Activated T-helper 17 cell treated with anti-CD3 and anti-CD28 coated beads, Interleukin-2, amount 50 U/mL, for 72 hours (primary cell): ENCODE measurements around the gene ZNF423. TPM values are rescaled to one million over a fixed set of nuclear protein-coding genes. Genes with fewer than 3 reads are reported as not detected.
A peak's percentile ranks its signal among the peaks of the same experiment; 100 is the strongest.

Experiments
- ATAC-seq: fragments of 150-1000 bp; cut with Tn5 transposase; replicated peaks from 2 replicates; pipeline ENCODE4 v1.10.0; 2021; ENCODE audit warnings: mild to moderate bottlenecking, moderate library complexity
- H3K27ac Mint-ChIP-seq: one replicate; pipeline ENCODE4 v1.8.0; 2022; ENCODE audit warnings: mixed read lengths
- H3K27me3 Mint-ChIP-seq: one replicate; pipeline ENCODE4 v1.8.0; 2022; ENCODE audit warnings: mixed read lengths
- H3K36me3 Mint-ChIP-seq: one replicate; pipeline ENCODE4 v1.8.0; 2022; ENCODE audit warnings: low read depth, mild to moderate bottlenecking, mixed read lengths
- H3K4me1 Mint-ChIP-seq: one replicate; pipeline ENCODE4 v1.8.0; 2022; ENCODE audit warnings: mixed read lengths
- H3K4me3 Mint-ChIP-seq: one replicate; pipeline ENCODE4 v1.8.0; 2022; ENCODE audit warnings: mild to moderate bottlenecking, mixed read lengths
- H3K9me3 Mint-ChIP-seq: one replicate; pipeline ENCODE4 v1.8.0; 2022; ENCODE audit warnings: mixed read lengths
- total RNA-seq, 2 donors: library from RNA; stranded (reverse); gene quantifications; one replicate each; pipeline ENCODE4 v1.2.3, GENCODE V29; 2022

ZNF423 gene
- total RNA-seq, 2 donors from 2014 or later: not detected

- Mint-ChIP-seq H3K9me3 (no peaks in the 10 kb centered on the region), H3K27me3 (no peaks in the 10 kb centered on the region), H3K4me3 (no peak overlapping the region), H3K36me3 (no peaks in the 10 kb centered on the region), H3K27ac (no peak overlapping the region), H3K4me1 (no peaks in the 10 kb centered on the region)
- ATAC-seq: no peak
These were observed 412.3 kb downstream of the ZNF423 start for GRCh38 chr16:49443576-49443975.

- Mint-ChIP-seq H3K27me3 (no peaks in the 10 kb centered on the region), H3K4me1 (no peaks in the 10 kb centered on the region), H3K9me3 (no peaks in the 10 kb centered on the region), H3K4me3 (no peak overlapping the region), H3K36me3 (no peaks in the 10 kb centered on the region), H3K27ac (no peak overlapping the region)
- ATAC-seq: no peak
These were observed 413.1 kb downstream of the ZNF423 start for GRCh38 chr16:49442805-49443204.

- no peaks in the 10 kb centered on the region for H3K36me3 Mint-ChIP-seq
- no peak overlapping the region for H3K27ac Mint-ChIP-seq
These were observed 414.5 kb downstream of the ZNF423 start for GRCh38 chr16:49441366-49441780.

GRCh38 chr16:49440156-49441065 is 415.5 kb downstream of the ZNF423 start:
- Mint-ChIP-seq H3K27me3 (no peaks in the 10 kb centered on the region), H3K9me3 (no peaks in the 10 kb centered on the region), H3K4me3 (no peak overlapping the region), H3K4me1 (no peaks in the 10 kb centered on the region), H3K27ac (no peak overlapping the region), H3K36me3 (no peaks in the 10 kb centered on the region)
- ATAC-seq: no peak

More at GRCh38 chr16:49441366-49441780, 414.5 kb downstream of the ZNF423 start:
- Mint-ChIP-seq H3K27me3 (no peaks in the 10 kb centered on the region), H3K4me1 (no peaks in the 10 kb centered on the region), H3K4me3 (peak overlapping the region; percentile 37), H3K9me3 (no peaks in the 10 kb centered on the region)
- peak; percentile 80 for ATAC-seq

GRCh38 chr16:49439676-49440075 is 416.2 kb downstream of the ZNF423 start:
- H3K27me3 Mint-ChIP-seq: peaks cover 1% of the 10 kb centered on the region
- no peak overlapping the region for H3K4me3 Mint-ChIP-seq
- H3K9me3 Mint-ChIP-seq: no peaks in the 10 kb centered on the region

GRCh38 chr16:49439050-49439449 is 416.9 kb downstream of the ZNF423 start:
- Mint-ChIP-seq H3K36me3 (no peaks in the 10 kb centered on the region), H3K4me1 (no peaks in the 10 kb centered on the region), H3K27me3 (peaks cover 4% of the 10 kb centered on the region), H3K4me3 (no peak overlapping the region), H3K9me3 (no peaks in the 10 kb centered on the region), H3K27ac (no peak overlapping the region)
- no peak for ATAC-seq

More at GRCh38 chr16:49439676-49440075, 416.2 kb downstream of the ZNF423 start:
- no peaks in the 10 kb centered on the region for H3K36me3 Mint-ChIP-seq
- ATAC-seq: no peak
- H3K4me1 Mint-ChIP-seq: no peaks in the 10 kb centered on the region
- no peak overlapping the region for H3K27ac Mint-ChIP-seq

Other genes starting within 250 kb of the ZNF423 start
- gene CNEP1R1, start 169.1 kb upstream of the ZNF423 start, total RNA-seq: 10 to 100 TPM; 22.6 to 24.1 TPM
- gene HEATR3, start 209.9 kb upstream of the ZNF423 start, total RNA-seq: 10 to 100 TPM; 23.3 to 46.7 TPM